CD4-positive, CD25-positive, alpha-beta regulatory T cell (primary cell): ENCODE results near the gene CALM1. TPM values are rescaled to one million over a fixed set of nuclear protein-coding genes. Genes with fewer than 3 reads are reported as not detected.

Experiments
- ATAC-seq, 2 donors: fragments of 150-1000 bp; cut with Tn5 transposase; one replicate each; pipeline ENCODE4 v1.10.0; 2021; ENCODE audit warnings: low read depth in 2 of 2, moderate number of reproducible peaks in 2 of 2, moderate library complexity in 1 of 2
- DNase-seq, 3 donors: peaks; one replicate each; pipeline versions ENCODE4 v3.0.0 to v3.0.0-alpha.2; 2012 to 2022; ENCODE audit warnings: mixed read lengths in 1 of 3
- H3K27ac ChIP-seq: one replicate; pipeline ENCODE4 v1.7.0; 2013; ENCODE audit warnings: mild to moderate bottlenecking, low read length; ENCODE audit not compliant: insufficient read depth, poor library complexity, severe bottlenecking
- H3K27me3 ChIP-seq: one replicate; pipeline ENCODE4 v1.7.0; 2013; ENCODE audit warnings: low read length; ENCODE audit not compliant: control insufficient read depth, insufficient read depth
- H3K36me3 ChIP-seq: one replicate; pipeline ENCODE4 v1.7.0; 2013; ENCODE audit warnings: mild to moderate bottlenecking, low read length, moderate library complexity; ENCODE audit not compliant: control insufficient read depth, insufficient read depth
- H3K4me1 ChIP-seq: 2 replicates; pipeline ENCODE4 v1.7.0; 2013; ENCODE audit warnings: mild to moderate bottlenecking, low read length; ENCODE audit not compliant: insufficient read depth, control insufficient read depth, poor library complexity, severe bottlenecking
- H3K4me3 ChIP-seq: one replicate; pipeline ENCODE4 v1.7.0; 2013; ENCODE audit warnings: low read depth, mild to moderate bottlenecking, low read length, moderate library complexity
- H3K9me3 ChIP-seq, 2 experiments: 1 replicate in 1 of 2; 2 replicates in 1 of 2; pipeline ENCODE4 v1.7.0; 2013; ENCODE audit warnings: low read length in 2 of 2, mild to moderate bottlenecking in 1 of 2, moderate library complexity in 1 of 2; ENCODE audit not compliant: control insufficient read depth in 2 of 2
- H3K27ac Mint-ChIP-seq, 3 donors: one replicate each; pipeline ENCODE4 v1.8.0; 2020 to 2022; ENCODE audit warnings: mild to moderate bottlenecking in 3 of 3, mixed read lengths in 3 of 3, moderate library complexity in 2 of 3
- H3K27me3 Mint-ChIP-seq: one replicate; pipeline ENCODE4 v1.8.0; 2022; ENCODE audit warnings: mild to moderate bottlenecking, mixed read lengths
- H3K36me3 Mint-ChIP-seq: one replicate; pipeline ENCODE4 v1.8.0; 2020; ENCODE audit warnings: mixed read lengths
- H3K4me1 Mint-ChIP-seq, 4 donors: one replicate each; pipeline ENCODE4 v1.8.0; 2020 to 2022; ENCODE audit warnings: mixed read lengths in 4 of 4, mild to moderate bottlenecking in 1 of 4
- H3K4me3 Mint-ChIP-seq, 4 donors: one replicate each; pipeline ENCODE4 v1.8.0; 2020 to 2022; ENCODE audit warnings: mild to moderate bottlenecking in 4 of 4, mixed read lengths in 4 of 4, moderate library complexity in 3 of 4
- H3K9me3 Mint-ChIP-seq, 7 donors: one replicate each; pipeline ENCODE4 v1.8.0; 2020 to 2022; ENCODE audit warnings: mixed read lengths in 7 of 7, mild to moderate bottlenecking in 3 of 7, moderate library complexity in 2 of 7
- polyA plus RNA-seq, 4 donors: library from polyadenylated mRNA; unstranded; fragments of 300-500 nt; fragmentation: Illumina TruSeq; gene quantifications; one replicate each; pipeline ENCODE4 v1.2.3, GENCODE V29; 2021
- total RNA-seq: library from RNA; stranded (reverse); gene quantifications from one replicate; pipeline ENCODE4 v1.2.3, GENCODE V29; 2022

CALM1 gene
- total and polyA plus RNA-seq, 5 donors from 2014 or later = 928 to 3,181 (median 2,479) TPM

- Histone ChIP-seq H3K4me1 (no peaks in the 10 kb centered on the region), H3K27ac (no peak overlapping the region), H3K27me3 (no peaks in the 10 kb centered on the region), H3K9me3 (no peaks in the 10 kb centered on the region), H3K36me3 (no peaks in the 10 kb centered on the region), H3K4me3 (no peak overlapping the region)
- no peak for DNase-seq
- H3K36me3 Mint-ChIP-seq = no peaks in the 10 kb centered on the region
- no peak for ATAC-seq
- H3K27me3 Mint-ChIP-seq = peaks cover 6% of the 10 kb centered on the region
- H3K4me1 Mint-ChIP-seq = peaks cover 0 to 4% (median 0%) of the 10 kb centered on the region in 4 donors
- H3K4me3 Mint-ChIP-seq = no peak overlapping the region
- H3K9me3 Mint-ChIP-seq = peaks cover 0 to 2% (median 0%) of the 10 kb centered on the region in 7 donors
- no peak overlapping the region for H3K27ac Mint-ChIP-seq
Observed at GRCh38 chr14:90449411-90449810, 52.6 kb downstream of the CALM1 start.

- no peaks in the 10 kb centered on the region for H3K9me3 ChIP-seq
- ATAC-seq (no peak), DNase-seq (no peak)
- Mint-ChIP-seq H3K4me1 (peaks cover 0 to 4% (median 0%) of the 10 kb centered on the region in 4 donors), H3K36me3 (no peaks in the 10 kb centered on the region), H3K9me3 (peaks cover 0 to 2% (median 0%) of the 10 kb centered on the region in 7 donors), H3K27ac (no peak overlapping the region), H3K4me3 (no peak overlapping the region), H3K27me3 (peaks cover 6% of the 10 kb centered on the region)
- H3K4me1 ChIP-seq = no peaks in the 10 kb centered on the region
- no peak overlapping the region for H3K27ac ChIP-seq
- H3K27me3 ChIP-seq = no peaks in the 10 kb centered on the region
- H3K36me3 ChIP-seq = no peaks in the 10 kb centered on the region
- H3K4me3 ChIP-seq = no peak overlapping the region
Observed at GRCh38 chr14:90450151-90450550, 53.3 kb downstream of the CALM1 start.

GRCh38 chr14:90450667-90451066 is 53.8 kb downstream of the CALM1 start:
- Mint-ChIP-seq H3K27me3 (peaks cover 6% of the 10 kb centered on the region), H3K36me3 (no peaks in the 10 kb centered on the region), H3K4me1 (peaks cover 0 to 4% (median 0%) of the 10 kb centered on the region in 4 donors), H3K27ac (no peak overlapping the region), H3K9me3 (peaks cover 0 to 2% (median 0%) of the 10 kb centered on the region in 7 donors), H3K4me3 (no peak overlapping the region)
- H3K4me3 ChIP-seq = no peak overlapping the region
- DNase-seq (no peak), ATAC-seq (no peak)
- no peaks in the 10 kb centered on the region for H3K4me1 ChIP-seq
- H3K36me3 ChIP-seq = no peaks in the 10 kb centered on the region
- H3K27me3 ChIP-seq = no peaks in the 10 kb centered on the region
- no peaks in the 10 kb centered on the region for H3K9me3 ChIP-seq
- no peak overlapping the region for H3K27ac ChIP-seq

GRCh38 chr14:90451443-90451842 is 54.6 kb downstream of the CALM1 start:
- Mint-ChIP-seq H3K27me3 (peaks cover 11% of the 10 kb centered on the region), H3K4me1 (peaks cover 0 to 4% (median 0%) of the 10 kb centered on the region in 4 donors), H3K27ac (no peak overlapping the region), H3K36me3 (no peaks in the 10 kb centered on the region), H3K4me3 (no peak overlapping the region), H3K9me3 (peaks cover 0 to 2% (median 0%) of the 10 kb centered on the region in 7 donors)
- Histone ChIP-seq H3K36me3 (no peaks in the 10 kb centered on the region), H3K4me3 (no peak overlapping the region), H3K9me3 (no peaks in the 10 kb centered on the region), H3K27me3 (no peaks in the 10 kb centered on the region), H3K4me1 (no peaks in the 10 kb centered on the region), H3K27ac (no peak overlapping the region)
- DNase-seq (no peak), ATAC-seq (no peak)

GRCh38 chr14:90451961-90452360 is 55.1 kb downstream of the CALM1 start:
- H3K4me3 Mint-ChIP-seq = no peak overlapping the region
- no peaks in the 10 kb centered on the region for H3K27me3 ChIP-seq

GRCh38 chr14:90452366-90452765 is 55.5 kb downstream of the CALM1 start:
- H3K27me3 Mint-ChIP-seq = peaks cover 14% of the 10 kb centered on the region
- Histone ChIP-seq H3K36me3 (no peaks in the 10 kb centered on the region), H3K27ac (no peak overlapping the region), H3K4me1 (no peaks in the 10 kb centered on the region), H3K4me3 (no peak overlapping the region), H3K27me3 (no peaks in the 10 kb centered on the region), H3K9me3 (no peaks in the 10 kb centered on the region)
- no peak overlapping the region for H3K27ac Mint-ChIP-seq
- no peaks in the 10 kb centered on the region for H3K36me3 Mint-ChIP-seq
- no peak overlapping the region for H3K4me3 Mint-ChIP-seq
- H3K4me1 Mint-ChIP-seq = peaks cover 0 to 4% (median 0%) of the 10 kb centered on the region in 4 donors
- peak in 1 of 2 donors; percentile 53 for ATAC-seq
- peaks cover 0 to 2% (median 0%) of the 10 kb centered on the region in 7 donors for H3K9me3 Mint-ChIP-seq
- DNase-seq = no peak

More at GRCh38 chr14:90451961-90452360, 55.1 kb downstream of the CALM1 start:
- H3K27ac ChIP-seq = no peak overlapping the region
- no peaks in the 10 kb centered on the region for H3K36me3 Mint-ChIP-seq
- ATAC-seq (no peak), DNase-seq (no peak)
- H3K9me3 ChIP-seq = no peaks in the 10 kb centered on the region
- H3K27me3 Mint-ChIP-seq = peaks cover 14% of the 10 kb centered on the region
- H3K4me1 ChIP-seq = no peaks in the 10 kb centered on the region
- H3K4me1 Mint-ChIP-seq = peaks cover 0 to 4% (median 0%) of the 10 kb centered on the region in 4 donors
- H3K36me3 ChIP-seq = no peaks in the 10 kb centered on the region
- H3K27ac Mint-ChIP-seq = no peak overlapping the region
- H3K9me3 Mint-ChIP-seq = peaks cover 0 to 2% (median 0%) of the 10 kb centered on the region in 7 donors
- H3K4me3 ChIP-seq = no peak overlapping the region

GRCh38 chr14:90453401-90453951 is 56.6 kb downstream of the CALM1 start:
- Mint-ChIP-seq H3K9me3 (no peaks in the 10 kb centered on the region), H3K27me3 (peaks cover 9% of the 10 kb centered on the region), H3K4me1 (peaks cover 0 to 4% (median 0%) of the 10 kb centered on the region in 4 donors), H3K36me3 (no peaks in the 10 kb centered on the region), H3K4me3 (no peak overlapping the region), H3K27ac (no peak overlapping the region)
- H3K4me1 ChIP-seq = no peaks in the 10 kb centered on the region
- H3K27ac ChIP-seq = no peak overlapping the region
- no peaks in the 10 kb centered on the region for H3K36me3 ChIP-seq
- H3K9me3 ChIP-seq = no peaks in the 10 kb centered on the region
- ATAC-seq (no peak), DNase-seq (no peak)
- no peak overlapping the region for H3K4me3 ChIP-seq
- no peaks in the 10 kb centered on the region for H3K27me3 ChIP-seq
